Posterior cingulate gyrus (tissue), 11 donors: ENCODE data around the gene PLA2G7.
"Not testable (repeated sequence)": the region's sequence is repeated elsewhere in the genome, so short reads cannot be mapped to it uniquely, and the experiment has no call there.

Source experiments
- DNase-seq, 10 donors: peaks; one replicate each; pipeline versions ENCODE4 v3.0.0 to v3.0.0-alpha.2; 2020 to 2021; ENCODE audit warnings: mixed read lengths in 3 of 10
- intact Hi-C: fragments of 100-400 bp; cut with DNase I; formaldehyde crosslinking; loops from one replicate; pipeline ENCODE4 v1.15.1; 2023

Gene PLA2G7

DNA sequence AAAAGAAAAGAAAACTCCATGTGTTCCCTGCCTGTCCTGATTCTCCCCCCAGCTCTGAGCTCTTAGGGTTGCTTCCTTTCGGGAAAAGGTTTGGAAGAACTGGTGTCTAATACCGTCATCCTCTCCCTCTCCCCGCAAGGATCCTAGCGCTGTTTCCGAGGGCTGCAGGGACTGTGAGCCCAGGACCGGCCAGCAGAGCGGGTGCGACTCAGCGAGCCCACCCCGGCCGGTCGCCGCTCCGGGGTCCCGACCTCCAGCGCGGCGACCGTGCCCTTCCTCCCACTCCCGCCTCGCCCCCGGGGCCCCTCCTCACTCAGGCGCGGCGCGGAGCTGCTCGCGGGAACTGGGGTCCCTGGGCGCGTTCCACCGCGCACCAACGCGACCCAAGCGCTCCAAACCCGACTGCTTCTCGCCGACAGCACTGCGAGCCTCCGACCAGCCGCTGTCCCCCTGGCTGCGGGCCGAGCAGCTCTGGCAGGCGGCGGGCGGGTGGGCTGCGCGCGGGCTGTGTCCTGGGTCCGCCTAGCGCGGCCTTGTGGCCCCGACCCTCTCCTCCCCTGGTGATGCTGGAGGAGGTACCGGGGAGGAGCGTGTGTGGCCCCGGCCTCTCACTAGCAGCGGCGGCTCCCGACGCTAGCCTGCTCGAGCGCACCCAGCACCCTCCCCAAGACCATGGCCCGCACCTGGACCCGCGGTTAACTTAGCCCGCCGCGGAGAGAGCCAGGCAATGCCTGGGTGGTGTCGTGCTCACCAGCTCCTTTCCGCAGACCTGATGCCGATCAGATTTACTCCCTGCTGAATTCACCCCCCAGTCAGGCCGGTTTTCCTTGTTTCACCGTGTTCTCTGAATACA, at the start of gene PLA2G7:
TSS of gene PLA2G7 (minus strand) at position 509 of the 853 bp plus-strand sequence. CDS start 12,484 bp downstream, outside the sequence.
- DNase-seq = peak in 8 of 10 donors; percentile 20 to 90 (median 34)
- intact Hi-C loops = no loop called here

DNA sequence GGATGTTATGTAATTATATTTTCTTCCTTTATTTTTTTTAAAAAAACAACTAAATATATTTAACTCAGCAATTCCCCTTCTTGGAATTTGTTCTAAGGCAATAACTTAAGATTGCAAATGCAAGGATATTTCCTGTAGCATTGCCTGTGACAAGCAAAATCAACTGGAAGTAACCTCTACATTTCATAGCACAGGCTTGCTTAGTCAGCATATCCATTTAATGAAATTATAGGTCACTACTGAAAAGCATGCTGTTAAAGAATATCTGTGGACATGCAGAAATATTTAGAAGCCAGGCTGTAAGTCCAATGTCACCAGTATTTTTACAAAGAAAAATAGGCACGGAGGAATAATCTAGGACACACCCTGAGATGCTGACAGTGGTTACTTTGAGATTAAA, 49.4 kb upstream of the PLA2G7 start:
- intact Hi-C loops = loop anchor here (10.0 kb wide), 2 partner anchors 80 to 360 kb away; no protein-coding TSS in a partner anchor
- no peak for DNase-seq

DNA sequence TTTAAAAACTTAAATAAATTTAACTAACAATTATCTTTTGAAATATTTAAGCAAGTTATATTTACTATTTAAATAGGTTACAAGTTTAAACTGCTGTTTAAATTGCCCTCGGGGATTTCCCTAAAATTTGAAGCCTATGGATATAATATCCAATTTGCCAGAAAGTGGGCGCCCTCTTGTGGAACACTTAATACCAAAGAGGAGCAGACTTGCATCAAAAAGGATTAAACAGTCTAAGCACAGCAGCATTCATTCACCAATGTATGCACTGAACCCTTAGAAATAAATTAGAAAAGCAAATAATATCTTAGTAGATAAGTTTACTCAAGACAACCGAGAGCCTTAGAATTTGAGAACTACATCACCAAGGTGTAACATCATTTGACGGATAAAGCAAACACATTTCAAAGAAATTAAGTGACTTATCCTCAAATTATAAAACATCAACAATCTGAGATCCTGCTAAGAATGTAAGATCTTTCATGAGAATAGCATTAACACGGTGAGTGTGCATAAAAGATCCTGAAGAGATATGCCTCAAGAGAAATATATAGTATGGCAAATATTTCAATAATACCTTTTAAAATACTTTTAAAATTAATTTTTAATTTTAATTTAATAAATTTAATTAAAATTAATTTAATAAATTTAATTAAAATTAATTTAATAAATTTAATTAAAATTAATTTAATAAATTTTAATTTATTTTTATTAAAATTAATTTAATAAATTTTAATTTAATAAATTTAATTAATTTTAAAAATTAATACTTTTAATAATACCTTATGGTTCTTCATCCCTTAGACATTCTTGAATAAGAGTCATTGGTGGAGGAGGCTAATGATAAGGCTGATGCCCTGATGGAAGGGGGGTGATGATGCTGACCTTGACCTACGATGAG, 46.6 kb upstream of the PLA2G7 start:
- intact Hi-C loops = loop anchor here (10.0 kb wide), 2 partner anchors 77 to 357 kb away; no protein-coding TSS in a partner anchor
- peak in 4 of 10 donors; percentile 35 to 59 (median 54) for DNase-seq

DNA sequence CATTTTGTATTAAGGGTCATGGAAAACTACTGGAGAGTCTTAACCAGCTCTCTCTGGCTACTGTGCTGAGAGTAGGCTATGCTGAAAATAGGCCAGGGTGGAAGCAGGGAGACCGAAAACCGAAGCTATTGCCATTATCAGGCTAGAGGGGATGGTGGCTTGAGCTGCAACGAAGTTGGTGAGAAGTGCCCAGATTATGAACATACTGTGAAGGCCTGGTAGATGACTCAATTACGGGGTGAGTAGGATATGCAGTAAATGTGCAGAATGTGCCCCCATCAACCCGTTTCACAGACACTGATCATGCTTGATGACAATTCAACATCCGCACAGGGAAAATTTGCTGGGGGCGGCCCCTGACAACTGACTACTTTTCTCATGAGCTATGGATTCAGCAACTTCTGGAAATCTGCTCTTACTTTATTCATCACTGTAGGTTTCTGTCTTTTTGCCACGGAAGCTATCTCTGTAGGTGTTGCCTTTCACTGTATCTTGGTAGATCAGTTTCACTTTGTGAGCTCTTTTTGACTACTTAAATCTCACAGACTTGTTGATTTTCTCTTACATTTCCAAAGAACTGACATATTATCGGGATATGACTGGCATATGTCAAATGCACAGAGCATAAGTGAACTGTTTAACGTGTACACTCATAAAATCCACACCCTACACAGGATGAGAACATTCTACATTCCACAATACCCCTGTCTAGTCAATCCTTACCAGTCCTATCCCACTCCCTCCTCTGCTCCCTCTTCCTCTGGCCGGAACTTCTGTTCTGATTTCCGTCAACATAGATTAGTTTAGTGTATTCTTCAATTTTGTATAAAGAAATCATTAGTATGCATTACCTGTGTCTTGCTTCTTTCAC, 42.5 kb upstream of the PLA2G7 start:
- DNase-seq = no peak
- intact Hi-C loops = no loop called here

DNA sequence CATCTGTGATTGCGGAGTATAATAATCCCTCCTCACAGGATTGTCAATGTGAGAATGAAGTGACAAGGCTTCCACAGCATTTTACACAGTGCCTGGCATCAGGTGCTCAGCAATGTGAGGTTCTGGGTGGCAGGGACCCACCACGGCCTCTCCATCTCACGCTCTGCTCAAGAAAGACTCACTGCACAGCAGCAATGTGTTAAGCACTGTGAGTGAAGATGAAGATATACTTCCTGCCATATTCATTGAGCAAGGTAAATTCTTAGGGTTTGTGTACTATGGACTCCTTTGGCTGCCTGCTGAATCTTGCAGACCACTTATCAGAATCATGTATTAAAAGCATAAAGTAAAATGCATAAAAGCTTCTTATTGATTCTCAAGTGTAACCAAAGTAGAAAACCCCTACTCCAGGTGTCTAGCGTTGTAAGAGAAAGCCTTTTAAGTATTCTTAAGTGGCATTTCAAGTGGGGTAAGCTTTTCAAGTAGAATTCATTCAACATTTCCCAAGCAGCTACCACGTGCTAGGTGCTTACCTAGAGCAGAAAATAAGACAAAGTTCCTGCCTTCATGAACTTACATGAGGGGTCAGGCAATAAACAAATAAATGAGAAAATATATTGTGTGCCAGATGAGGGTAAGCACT, 41.0 kb upstream of the PLA2G7 start:
- intact Hi-C loops = no loop called here

DNA sequence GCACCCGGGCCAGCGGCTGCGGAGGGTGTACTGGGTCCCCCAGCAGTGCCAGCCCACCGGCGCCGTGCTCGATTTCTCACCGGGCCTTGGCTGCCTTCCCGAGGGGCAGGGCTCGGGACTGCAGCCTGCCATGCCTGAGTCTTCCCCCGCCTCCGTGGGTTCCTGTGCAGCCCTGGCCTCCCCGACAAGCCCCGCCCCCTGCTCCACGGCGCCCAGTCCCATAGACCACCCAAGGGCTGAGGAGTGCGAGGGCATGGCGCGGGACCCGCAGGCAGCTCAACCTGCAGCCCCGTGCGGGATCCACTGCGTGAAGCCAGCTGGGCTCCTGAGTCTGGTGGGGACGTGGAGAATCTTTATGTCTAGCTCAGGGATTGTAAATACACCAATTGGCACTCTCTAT, 39.6 kb upstream of the PLA2G7 start:
- DNase-seq = peak in 2 of 10 donors; percentile 72 to 82
- intact Hi-C loops = not testable (repeated sequence)

More for the DNA sequence above, 41.0 kb upstream of the PLA2G7 start:
- DNase-seq = no peak

DNA sequence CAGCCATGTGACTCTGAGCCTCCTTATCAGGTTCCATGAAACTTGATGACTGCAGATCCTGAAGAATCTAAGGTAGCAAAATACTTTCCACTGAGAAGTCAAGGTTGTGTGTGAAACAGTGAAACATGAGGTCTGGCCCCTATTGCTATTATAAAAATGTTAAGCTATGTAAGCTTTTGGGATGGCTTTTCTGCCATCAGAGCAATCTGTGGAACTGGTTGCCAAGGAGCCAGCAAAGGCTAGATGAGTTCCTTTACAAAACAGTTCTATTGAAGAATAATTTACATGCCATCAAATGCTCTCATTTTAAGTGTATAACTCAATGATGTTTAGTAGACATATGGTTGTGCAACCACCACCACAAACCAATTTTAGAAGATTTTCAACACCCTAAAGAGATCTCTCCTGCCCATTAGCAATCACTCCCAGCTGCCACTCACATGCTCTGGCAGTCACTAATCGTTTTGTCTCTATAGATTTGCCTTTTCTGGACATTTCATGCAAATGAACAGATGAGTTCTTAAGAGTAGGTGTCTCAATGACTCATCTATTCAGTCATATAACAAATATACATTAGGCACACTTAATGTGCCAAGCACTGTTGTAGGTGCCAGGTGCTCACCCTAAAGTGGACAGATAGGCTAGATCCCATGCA, 38.2 kb upstream of the PLA2G7 start:
- intact Hi-C loops = no loop called here
- DNase-seq = no peak

DNA sequence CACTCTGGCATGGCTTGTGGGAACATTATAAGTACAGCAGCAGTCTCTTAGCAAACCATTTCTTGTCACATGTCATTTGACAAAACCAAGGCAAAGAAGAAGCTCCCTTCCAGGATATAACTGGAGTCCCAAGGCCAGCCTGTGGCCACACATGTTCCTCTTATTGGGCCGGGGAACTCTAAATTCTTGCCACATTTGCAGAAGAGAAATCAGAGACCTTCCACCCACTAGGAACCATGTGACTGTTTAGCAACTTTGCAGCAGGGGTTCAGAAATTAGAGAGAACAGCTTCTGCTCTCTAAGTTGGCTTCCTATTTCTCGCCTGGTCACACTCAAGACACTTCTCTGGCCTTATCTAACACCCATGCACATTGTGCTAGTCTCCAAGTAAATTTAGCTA, 37.6 kb upstream of the PLA2G7 start:
- peak in 2 of 10 donors; percentile 11 to 64 for DNase-seq
- intact Hi-C loops = no loop called here

DNA sequence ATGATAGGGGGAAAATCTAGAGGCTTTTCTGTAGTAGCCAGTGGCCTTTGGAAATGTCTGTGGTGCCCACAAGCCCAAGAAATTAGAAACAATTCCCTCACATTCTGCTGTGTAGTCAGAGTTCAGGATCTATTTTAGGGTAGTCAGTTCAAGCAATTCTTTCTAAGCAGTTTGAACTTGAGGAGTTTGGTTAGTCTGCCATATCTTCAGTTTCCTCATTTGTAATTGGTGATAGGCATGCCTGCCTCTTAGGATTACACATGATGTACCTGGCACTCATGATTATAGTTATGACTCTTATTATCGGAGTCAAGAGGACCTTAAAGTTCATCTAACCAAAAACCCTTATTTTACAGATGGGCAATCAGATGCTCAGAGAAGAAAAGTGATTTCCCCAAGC, 36.8 kb upstream of the PLA2G7 start:
- no peak for DNase-seq
- intact Hi-C loops = no loop called here

DNA sequence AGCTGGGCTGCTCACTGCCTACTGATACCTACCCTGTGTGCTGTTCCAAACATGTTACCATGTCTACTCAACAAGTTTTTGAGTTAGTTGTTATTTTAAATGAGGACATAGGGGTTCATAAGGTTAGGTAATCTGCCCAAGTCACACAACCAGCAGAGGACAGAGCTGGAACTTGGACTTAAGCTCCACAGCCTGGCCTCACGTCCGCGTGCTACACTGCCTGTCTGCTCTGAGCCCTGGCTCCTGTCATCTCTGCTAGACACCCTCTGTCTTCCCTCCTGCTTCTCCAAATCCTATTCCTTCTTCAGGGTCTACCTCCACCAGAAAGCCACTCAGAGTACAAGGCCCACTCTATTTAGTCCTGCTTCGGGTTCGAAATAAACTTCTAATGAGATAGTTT, 29.8 kb upstream of the PLA2G7 start:
- intact Hi-C loops = no loop called here

DNA sequence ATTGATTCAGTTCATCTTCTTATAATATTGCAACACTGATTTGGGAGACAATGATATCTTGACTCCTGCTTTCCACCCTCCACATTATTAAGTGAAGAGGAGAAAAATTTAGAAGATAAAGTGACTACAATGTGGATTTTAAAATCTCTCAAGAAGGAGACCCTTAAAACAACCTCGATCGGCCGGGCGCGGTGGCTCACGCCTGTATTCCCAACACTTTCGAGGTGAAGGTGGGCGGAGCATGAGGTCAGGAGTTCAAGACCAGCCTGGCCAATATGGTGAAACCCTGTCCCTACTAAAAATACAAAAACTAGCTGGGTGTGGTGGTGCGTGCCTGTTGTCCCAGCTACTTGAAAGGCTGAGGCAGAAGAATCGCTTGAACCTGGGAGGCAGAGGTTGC, 29.1 kb upstream of the PLA2G7 start:
- intact Hi-C loops = not testable (repeated sequence)
- DNase-seq = peak in 2 of 10 donors; percentile 69 to 72

More for the DNA sequence above, 29.8 kb upstream of the PLA2G7 start:
- DNase-seq = no peak

DNA sequence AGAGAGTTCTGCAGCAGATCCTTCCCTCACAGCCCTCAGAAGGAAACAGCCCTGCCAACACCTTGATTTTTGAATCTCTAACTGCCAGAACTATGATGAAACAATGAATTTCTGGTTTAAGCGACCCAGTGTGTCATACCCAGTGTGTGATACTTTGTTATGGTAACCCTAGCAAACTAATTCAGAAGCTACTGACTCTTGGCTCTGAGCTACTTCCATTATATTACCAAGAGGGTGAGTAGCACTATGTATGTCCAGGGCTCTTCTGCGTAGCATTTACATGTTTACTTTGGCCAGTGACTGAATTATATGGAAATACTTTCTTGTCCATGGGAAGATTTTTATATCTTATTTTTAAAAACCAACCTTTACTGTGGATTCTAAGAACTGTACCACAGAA, 28.3 kb upstream of the PLA2G7 start:
- DNase-seq = no peak
- intact Hi-C loops = no loop called here

DNA sequence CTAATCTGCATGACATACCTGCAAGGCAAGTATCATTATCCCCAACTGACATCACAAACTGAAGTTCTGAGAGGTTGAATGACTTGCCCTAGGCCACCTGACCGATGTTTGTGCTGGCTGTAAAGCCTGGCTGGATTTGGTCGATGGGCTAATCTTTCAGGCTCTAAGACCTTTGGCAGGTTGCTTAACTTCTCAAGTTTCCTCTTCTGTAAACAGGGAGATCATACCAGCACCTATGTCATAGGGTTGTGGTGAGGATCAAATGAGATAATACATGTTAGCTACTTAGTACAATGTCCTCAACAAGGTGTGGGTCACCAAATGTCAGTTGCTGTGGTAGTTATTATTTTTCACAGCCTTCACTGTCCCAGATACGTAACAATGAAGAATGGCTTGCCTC, 25.8 kb upstream of the PLA2G7 start:
- intact Hi-C loops = no loop called here
- DNase-seq = no peak

DNA sequence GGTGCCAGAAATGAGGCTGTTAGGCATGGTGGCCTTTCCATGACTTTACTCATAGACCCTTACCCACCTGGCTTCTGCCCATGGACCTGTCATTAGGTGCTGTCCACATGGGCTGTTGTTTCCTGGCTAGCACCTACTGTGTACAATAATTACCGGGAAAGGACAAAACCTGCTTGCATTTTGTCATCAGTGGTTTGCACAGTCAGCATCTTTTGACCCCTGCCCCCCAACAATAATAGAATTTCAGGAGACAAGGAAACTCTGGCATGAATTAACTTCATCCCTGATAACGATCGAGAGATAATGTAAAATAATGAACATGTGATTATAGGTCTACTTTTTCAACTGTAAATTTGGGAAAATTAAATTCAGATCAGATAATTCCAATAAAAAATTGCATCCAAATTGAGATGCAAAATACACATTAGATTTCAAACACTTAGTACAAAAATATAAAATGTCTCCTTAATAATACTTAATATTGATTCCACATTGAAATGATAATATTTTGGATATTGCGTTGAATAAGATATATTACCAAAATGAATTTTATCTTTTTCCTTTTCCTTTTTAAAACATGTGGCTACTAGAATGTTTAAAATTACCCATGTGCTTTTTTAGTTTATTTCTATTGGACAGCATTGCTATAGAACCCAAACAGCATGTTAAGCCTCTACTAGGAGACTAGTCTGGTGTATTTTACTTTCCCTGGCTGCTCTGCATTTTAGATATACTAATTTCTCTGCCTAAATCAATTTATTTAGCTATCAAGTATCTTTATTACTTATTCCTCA, 24.0 kb upstream of the PLA2G7 start:
- intact Hi-C loops = no loop called here
- DNase-seq = no peak

DNA sequence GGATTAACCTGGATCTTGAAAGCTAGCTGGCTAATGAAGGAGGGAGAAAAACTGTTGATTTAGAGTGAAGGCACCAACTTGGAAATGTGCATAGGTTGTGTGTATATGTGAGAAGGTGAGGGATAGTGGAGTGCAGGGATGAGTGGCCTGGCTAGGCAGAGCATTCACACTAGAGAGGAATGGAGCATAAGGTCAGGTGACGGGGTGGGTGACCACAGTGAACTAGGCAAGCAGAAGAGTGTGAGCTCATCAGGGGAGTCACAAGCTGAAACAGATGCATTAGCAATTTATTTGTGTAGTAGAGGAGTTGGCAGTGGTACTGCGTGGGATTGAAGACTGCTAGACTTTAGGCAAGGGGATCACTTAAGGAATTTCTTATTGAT, 22.0 kb upstream of the PLA2G7 start:
- no peak for DNase-seq
- intact Hi-C loops = no loop called here

DNA sequence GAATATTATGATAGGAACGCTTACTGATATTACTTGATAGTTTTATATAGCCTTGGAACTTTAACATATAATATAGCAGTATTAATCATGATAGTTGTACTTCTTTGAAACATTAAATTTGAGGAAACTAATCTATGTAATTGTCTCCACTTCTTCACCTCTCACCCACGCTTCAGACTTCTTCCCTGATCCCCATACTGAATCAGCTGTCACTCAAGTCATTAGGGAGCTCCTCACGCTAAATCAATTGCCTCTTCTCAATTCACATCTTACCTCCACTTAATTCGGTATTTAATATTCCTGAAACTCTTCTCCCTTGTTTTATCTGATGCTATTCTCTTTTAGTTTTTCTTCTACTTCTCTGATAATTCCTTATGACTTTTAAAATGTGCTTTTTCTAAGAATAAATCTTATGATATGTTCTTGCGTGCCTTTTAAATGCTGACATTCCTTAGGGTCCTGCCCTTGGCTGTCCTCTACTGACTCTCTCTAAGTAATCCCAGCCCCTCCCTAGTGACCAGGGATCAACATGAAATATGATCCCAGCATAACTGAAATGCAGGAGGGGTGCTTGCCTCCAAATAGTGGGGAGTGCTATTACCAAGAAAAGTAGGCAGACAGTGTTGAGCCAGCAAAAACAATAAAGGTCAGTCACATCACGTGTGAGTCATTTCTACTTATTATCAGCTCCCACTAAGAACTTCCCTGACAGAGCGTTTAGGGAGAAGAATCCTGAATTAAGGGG, 21.5 kb upstream of the PLA2G7 start:
- no peak for DNase-seq
- intact Hi-C loops = no loop called here

DNA sequence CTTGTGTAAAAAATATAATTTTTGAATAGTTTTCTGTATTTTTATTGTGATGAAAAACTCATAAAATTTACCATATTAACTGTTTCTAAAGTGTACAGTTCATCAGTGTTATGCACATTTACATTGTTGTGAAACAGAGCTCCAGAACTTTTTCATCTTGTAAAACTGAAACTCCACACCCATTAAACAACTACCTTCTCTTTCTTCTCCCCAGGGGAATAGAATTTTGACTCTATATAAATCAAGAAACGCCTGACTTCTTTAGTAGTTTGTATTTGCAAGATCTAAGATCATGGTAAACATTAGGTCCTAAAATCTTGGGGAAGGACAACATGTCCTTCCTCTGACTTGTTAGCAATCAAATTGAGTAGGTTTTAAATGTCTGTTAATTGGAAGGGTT, 20.7 kb upstream of the PLA2G7 start:
- no peak for DNase-seq
- intact Hi-C loops = no loop called here

DNA sequence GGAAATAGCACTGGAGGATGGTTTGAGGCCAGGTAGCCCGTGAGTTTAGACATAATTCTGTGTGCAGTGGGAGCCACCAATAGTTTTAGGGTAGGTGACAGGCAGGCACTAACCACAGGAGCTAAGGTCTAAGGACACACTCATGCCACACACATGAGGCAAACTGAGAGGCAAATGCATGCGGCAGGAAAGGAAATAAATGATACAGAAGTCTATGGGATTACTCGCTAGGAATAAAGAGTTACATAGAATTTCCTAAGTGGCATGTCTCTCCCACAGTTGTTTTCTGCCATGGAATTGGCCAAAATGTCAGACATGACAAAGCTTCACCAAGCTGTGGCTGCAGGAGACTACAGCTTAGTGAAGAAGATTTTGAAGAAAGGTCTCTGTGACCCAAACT, 16.5 kb upstream of the PLA2G7 start:
- no peak for DNase-seq
- intact Hi-C loops = no loop called here
